Endothelial cell of umbilical vein (primary cell): ENCODE data around the gene VAV3. TPM values are rescaled to one million over a fixed set of nuclear protein-coding genes. Genes with fewer than 3 reads are reported as not detected.

Source experiments
- BruUV-seq: library from RNA; stranded (reverse); fragments of 400-500 nt; replicated peaks from 2 replicates; lab custom pipeline; 2021; lab: Mats Ljungman, UMichigan
- CTCF ChIA-PET: fragments of 300-600, 350-600 bp; sonication (Branson Sonifier 250); formaldehyde crosslinking; loops from one replicate; lab custom pipeline; 2021; ENCODE audit warnings: antibody characterized with exemption, inconsistent platforms; lab: Charles Lee
- POLR2A ChIA-PET: fragments of 300-600, 350-600 bp; sonication (Branson Sonifier 250); formaldehyde crosslinking; loops from one replicate; lab custom pipeline; 2021; ENCODE audit warnings: antibody characterized with exemption, inconsistent platforms; lab: Charles Lee
- DNase-seq: peaks from one replicate; pipeline ENCODE4 v3.0.0-alpha.2; 2011; ENCODE audit warnings: low read depth, low spot score
- FAIRE-seq: peaks from 2 replicates; lab custom pipeline; 2011; peaks lifted over from hg19 to GRCh38; lab: Jason Lieb, UNC
- H2AFZ ChIP-seq: 2 replicates; pipeline ENCODE4 v1.6.0; 2012; ENCODE audit warnings: low read depth, low read length, control low read depth, inconsistent platforms
- H3K27ac ChIP-seq: 2 replicates; pipeline ENCODE4 v1.5.1; 2011; ENCODE audit warnings: low read depth, mild to moderate bottlenecking, control low read depth, low read length, moderate library complexity; ENCODE audit not compliant: insufficient read depth
- H3K27me3 ChIP-seq, 2 experiments: 2 replicates each; pipeline versions ENCODE4 v1.6.0 to v1.6.1; 2011; ENCODE audit warnings: low read length in 2 of 2, mixed read lengths in 1 of 2; ENCODE audit not compliant: control insufficient read depth in 2 of 2, insufficient read depth in 2 of 2
- H3K36me3 ChIP-seq, 2 experiments: 2 replicates in 1 of 2; 3 replicates in 1 of 2; pipeline ENCODE4 v1.5.1; 2011; ENCODE audit warnings: low read length in 2 of 2, mild to moderate bottlenecking in 1 of 2, moderate library complexity in 1 of 2; ENCODE audit not compliant: control insufficient read depth in 2 of 2, insufficient read depth in 2 of 2; ENCODE audit errors: extremely low read depth in 1 of 2
- H3K4me1 ChIP-seq: 3 replicates; pipeline ENCODE4 v1.5.1; 2011; ENCODE audit warnings: mild to moderate bottlenecking, low read length; ENCODE audit not compliant: control insufficient read depth, insufficient read depth; ENCODE audit errors: extremely low read depth
- H3K4me2 ChIP-seq: 2 replicates; pipeline ENCODE4 v1.6.1; 2011; ENCODE audit warnings: low read length, control low read depth, mixed read lengths; ENCODE audit not compliant: insufficient read depth
- H3K4me3 ChIP-seq, 3 experiments: fragments of 200-600 bp in 1 of 3; sonication (generic), shearing (Covaris generic) in 1 of 3; replicated peaks in 1 of 3; 2 replicates each; pipeline ENCODE4 v1.5.1; 2011 to 2016; ENCODE audit warnings: control low read depth in 3 of 3, low read length in 3 of 3, mild to moderate bottlenecking in 2 of 3, inconsistent platforms in 1 of 3, low read depth in 1 of 3, moderate library complexity in 1 of 3; ENCODE audit not compliant: insufficient read depth in 1 of 3
- H3K79me2 ChIP-seq: 2 replicates; pipeline ENCODE4 v1.6.0; 2012; ENCODE audit warnings: low read length, inconsistent platforms; ENCODE audit not compliant: control insufficient read depth, insufficient read depth
- H3K9ac ChIP-seq: replicated peaks from 2 replicates; pipeline ENCODE3; 2011; ENCODE audit warnings: low read length, control low read depth; ENCODE audit not compliant: insufficient read depth; ENCODE audit errors: extremely low read depth
- H3K9me1 ChIP-seq: replicated peaks from 3 replicates; pipeline ENCODE4 v1.6.0; 2011; ENCODE audit warnings: mild to moderate bottlenecking, low read length; ENCODE audit not compliant: control insufficient read depth, insufficient read depth; ENCODE audit errors: extremely low read depth
- H3K9me3 ChIP-seq: replicated peaks from 2 replicates; pipeline ENCODE4 v1.5.1; 2012; ENCODE audit warnings: low read length, inconsistent platforms; ENCODE audit not compliant: control insufficient read depth, insufficient read depth
- H4K20me1 ChIP-seq: replicated peaks from 2 replicates; pipeline ENCODE3; 2011; ENCODE audit warnings: mild to moderate bottlenecking, low read length; ENCODE audit not compliant: control insufficient read depth, insufficient read depth; ENCODE audit errors: extremely low read depth
- EZH2 ChIP-seq: IDR thresholded peaks from 2 replicates; pipeline ENCODE4 v1.6.1; 2012; ENCODE audit warnings: borderline replicate concordance, low read depth, mild to moderate bottlenecking, moderate library complexity, low read length, inconsistent platforms; ENCODE audit not compliant: severe bottlenecking
- FOS ChIP-seq: IDR thresholded peaks from 2 replicates; pipeline ENCODE4 v1.6.1; 2011; ENCODE audit warnings: mild to moderate bottlenecking, low read length, moderate library complexity, borderline replicate concordance; ENCODE audit not compliant: insufficient read depth
- GATA2 ChIP-seq: IDR thresholded peaks from 2 replicates; pipeline ENCODE4 v1.7.0; 2011; ENCODE audit warnings: low read depth, mild to moderate bottlenecking, moderate library complexity, mixed read lengths, low read length; ENCODE audit not compliant: insufficient read length, insufficient read depth
- JUN ChIP-seq: IDR thresholded peaks from 2 replicates; pipeline ENCODE4 v1.6.1; 2011; ENCODE audit warnings: borderline replicate concordance, low read depth; ENCODE audit not compliant: insufficient read length, insufficient read depth
- MYC ChIP-seq: IDR thresholded peaks from one replicate; pipeline ENCODE4 v1.6.1; 2011; ENCODE audit warnings: mild to moderate bottlenecking, low read depth, low read length
- POLR2A ChIP-seq: IDR thresholded peaks from 2 replicates; pipeline ENCODE4 v1.6.1; 2012; ENCODE audit warnings: low read depth, mild to moderate bottlenecking, control low read depth, low read length
- POLR2AphosphoS5 ChIP-seq: IDR thresholded peaks from 2 replicates; pipeline ENCODE4 v1.6.1; 2012; ENCODE audit warnings: low read depth, mild to moderate bottlenecking, control low read depth, low read length, moderate library complexity; ENCODE audit not compliant: insufficient read depth
- dilution Hi-C: fragments of 300-500 bp; cut with MboI; formaldehyde crosslinking; loops from one replicate; pipeline ENCODE4 v1.15.0; 2019; ENCODE audit warnings: low sequenced_read_pairs; ENCODE audit not compliant: extremely low pct_ligation_motif_present
- intact Hi-C: fragments of 100-400 bp; cut with micrococcal nuclease; formaldehyde crosslinking; loops from one replicate; pipeline ENCODE4 v1.10.0; 2022
- polyA plus RNA-seq, 4 experiments: library from polyadenylated mRNA; depleted of rRNA in 3 of 4; stranded (reverse) in 3 of 4; unstranded in 1 of 4; fragments of >200 nt; gene quantifications; 2 replicates each; pipeline versions ENCODE4 v1.2.1 to v1.2.3, GENCODE V29; 2011 to 2012; ENCODE audit warnings: missing spikeins in 1 of 4
- total RNA-seq: library from RNA; stranded (reverse); gene quantifications from 2 replicates; pipeline ENCODE4 v1.2.3, GENCODE V29; 2021
- TF ChIP-seq, protein P1 (sequence below), 2 donors: IDR thresholded peaks; 1 replicate in 1 of 2; 2 replicates in 1 of 2; pipeline ENCODE4 v1.5.1; 2011; ENCODE audit warnings: low read length in 2 of 2, mild to moderate bottlenecking in 2 of 2, moderate library complexity in 2 of 2, control low read depth in 1 of 2, inconsistent platforms in 1 of 2, low read depth in 1 of 2; ENCODE audit not compliant: insufficient read depth in 1 of 2; ENCODE audit errors: extremely low read depth in 1 of 2
- TF ChIP-seq, protein P2 (sequence below): IDR thresholded peaks from 2 replicates; pipeline ENCODE4 v1.6.1; 2011; ENCODE audit not compliant: insufficient read depth, insufficient read length

Gene VAV3
- total and polyA plus RNA-seq, 2 donors (not counting 3 experiments of a cell fraction or from before 2014, with no cell fraction given) = 0.18 to 1.5 TPM

DNA sequence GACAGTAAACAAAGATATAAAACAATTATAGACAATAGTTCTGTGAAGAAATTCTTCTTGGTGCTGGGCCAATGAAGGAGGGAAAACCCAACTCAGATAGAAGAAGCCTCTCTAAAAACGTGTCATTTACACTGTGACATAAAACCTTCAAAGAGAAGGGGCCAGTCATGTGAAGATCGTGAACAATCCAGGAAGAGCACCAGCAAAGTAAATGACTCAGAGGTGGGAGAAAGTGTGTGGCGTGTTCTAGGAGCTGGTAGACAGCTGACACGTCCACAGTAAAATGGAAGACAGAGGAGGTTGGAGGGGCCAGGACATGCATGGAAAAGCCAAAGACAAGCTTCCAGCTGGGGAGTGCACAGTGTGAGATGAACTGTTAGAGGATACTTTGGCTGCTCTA lies 143.6 kb downstream of the VAV3 start:
- DNase-seq (no peak), FAIRE-seq (no peak)
- Histone ChIP-seq H3K4me2 (no peak overlapping the region), H3K36me3 (no peaks in the 10 kb centered on the region), H3K27me3 (peaks cover 0 to 2% of the 10 kb centered on the region in 2 experiments), H3K4me1 (peaks cover 12% of the 10 kb centered on the region), H3K79me2 (no peaks in the 10 kb centered on the region), H3K9me3 (no peaks in the 10 kb centered on the region), H2AFZ (no peak overlapping the region), H3K4me3 (no peak overlapping the region), H3K9ac (no peak overlapping the region), H4K20me1 (no peaks in the 10 kb centered on the region), H3K9me1 (no peaks in the 10 kb centered on the region), H3K27ac (no peak overlapping the region)
- dilution Hi-C loops = no loop called here
- TF ChIP-seq, protein P1, sequence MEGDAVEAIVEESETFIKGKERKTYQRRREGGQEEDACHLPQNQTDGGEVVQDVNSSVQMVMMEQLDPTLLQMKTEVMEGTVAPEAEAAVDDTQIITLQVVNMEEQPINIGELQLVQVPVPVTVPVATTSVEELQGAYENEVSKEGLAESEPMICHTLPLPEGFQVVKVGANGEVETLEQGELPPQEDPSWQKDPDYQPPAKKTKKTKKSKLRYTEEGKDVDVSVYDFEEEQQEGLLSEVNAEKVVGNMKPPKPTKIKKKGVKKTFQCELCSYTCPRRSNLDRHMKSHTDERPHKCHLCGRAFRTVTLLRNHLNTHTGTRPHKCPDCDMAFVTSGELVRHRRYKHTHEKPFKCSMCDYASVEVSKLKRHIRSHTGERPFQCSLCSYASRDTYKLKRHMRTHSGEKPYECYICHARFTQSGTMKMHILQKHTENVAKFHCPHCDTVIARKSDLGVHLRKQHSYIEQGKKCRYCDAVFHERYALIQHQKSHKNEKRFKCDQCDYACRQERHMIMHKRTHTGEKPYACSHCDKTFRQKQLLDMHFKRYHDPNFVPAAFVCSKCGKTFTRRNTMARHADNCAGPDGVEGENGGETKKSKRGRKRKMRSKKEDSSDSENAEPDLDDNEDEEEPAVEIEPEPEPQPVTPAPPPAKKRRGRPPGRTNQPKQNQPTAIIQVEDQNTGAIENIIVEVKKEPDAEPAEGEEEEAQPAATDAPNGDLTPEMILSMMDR (IDR thresholded peaks at IDR 0.05; ENCODE audit: extremely low read depth in 1 of 2, insufficient read depth in 1 of 2, low read depth in 1 of 2, low read length in 2 of 2) = no peak
- TF ChIP-seq JUN (no peak), GATA2 (no peak), FOS (no peak), POLR2AphosphoS5 (no peak), MYC (no peak), POLR2A (no peak), EZH2 (no peak)
- TF ChIP-seq, protein P2, sequence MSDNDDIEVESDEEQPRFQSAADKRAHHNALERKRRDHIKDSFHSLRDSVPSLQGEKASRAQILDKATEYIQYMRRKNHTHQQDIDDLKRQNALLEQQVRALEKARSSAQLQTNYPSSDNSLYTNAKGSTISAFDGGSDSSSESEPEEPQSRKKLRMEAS = no peak
- no TSS peak for BruUV-seq
- ChIA-PET POLR2A (no interaction called here), CTCF (interaction anchor here (1.0 to 1.4 kb wide), 3 partner anchors 8 to 39 kb away, joined by 3 to 6 read pairs (median 3); no protein-coding TSS in a partner anchor)
- intact Hi-C loops = loop anchor here (10.0 kb wide), 1 partner anchor 143 kb away; the partner anchor contains the start of gene VAV3
